NCI-H1105 (cell line): Measurements from ENCODE around the gene RNF112.

Experiments used
- DNase-seq: peaks from one replicate; lab custom pipeline; 2025; lab: John Stamatoyannopoulos, UW

RNF112 gene

GRCh38 chr17:19388791-19389785, 21.9 kb upstream of the RNF112 start:
- DNase-seq, result no peak

- DNase-seq, result no peak
Observed at GRCh38 chr17:19390951-19391350, 20.1 kb upstream of the RNF112 start.

DNA sequence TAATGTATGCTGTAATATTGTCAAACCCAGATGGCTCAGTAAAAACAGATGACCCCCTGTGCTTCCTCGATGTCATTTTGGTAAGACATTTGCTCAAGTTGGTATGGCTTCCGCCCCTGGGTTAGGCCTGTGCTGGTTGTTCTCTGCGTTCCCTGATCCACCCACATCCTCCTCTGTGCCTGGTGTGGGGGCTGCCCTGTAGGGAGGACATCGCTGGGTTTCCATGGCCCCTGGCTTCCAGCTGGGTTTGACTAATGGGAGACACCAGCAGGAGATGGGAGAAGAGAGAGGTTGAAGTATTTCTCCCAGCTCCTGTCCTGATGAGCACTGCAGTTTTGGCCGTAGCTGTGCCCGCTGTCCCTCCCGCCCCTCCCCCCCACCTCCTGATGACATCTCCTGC, 19.6 kb upstream of the RNF112 start:
- DNase-seq, result no peak

- no peak for DNase-seq
Observed at GRCh38 chr17:19392303-19392702, 18.7 kb upstream of the RNF112 start.

- DNase-seq, result no peak
Observed at GRCh38 chr17:19397556-19398041, 13.4 kb upstream of the RNF112 start.

DNA sequence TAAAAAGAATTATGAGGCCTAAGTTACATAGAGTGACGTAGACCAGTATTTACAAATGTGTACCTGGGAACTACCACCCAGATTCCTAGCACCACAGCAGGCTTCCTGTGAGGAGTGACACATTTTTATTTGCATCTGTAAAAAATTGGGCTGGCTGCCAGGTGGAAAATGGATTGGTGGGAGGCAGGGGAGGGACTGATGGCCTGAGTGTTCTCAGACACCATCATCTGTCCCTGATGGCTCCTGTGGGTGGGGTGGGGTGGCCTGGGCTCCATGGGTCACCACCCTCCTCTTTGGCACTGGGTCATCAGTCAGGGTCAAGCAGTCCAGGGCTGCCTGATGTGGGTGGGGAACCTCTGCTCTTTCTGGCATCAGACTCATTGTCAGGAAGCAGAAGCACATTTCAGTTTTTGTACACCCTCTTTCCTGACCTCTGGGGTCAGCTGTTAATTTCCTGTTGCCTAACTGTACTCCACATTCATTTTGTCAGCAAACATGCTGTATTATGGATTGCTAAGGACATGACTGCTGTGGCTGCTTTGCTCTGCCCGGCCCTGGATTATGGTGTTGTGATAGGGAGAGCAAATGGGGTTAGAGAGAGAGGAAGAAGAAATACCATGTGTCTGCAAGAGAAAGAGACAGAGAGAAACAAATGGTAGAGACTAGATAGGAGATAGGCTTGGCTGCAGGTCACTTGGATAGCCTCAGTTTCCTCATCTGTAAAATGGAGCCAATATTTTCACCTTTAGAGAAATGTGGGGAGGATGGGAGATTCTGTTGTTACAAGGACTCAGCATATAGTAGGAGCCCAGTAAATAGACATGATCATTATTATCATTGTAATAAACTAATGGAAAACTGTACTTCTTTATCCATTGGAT, 12.5 kb upstream of the RNF112 start:
- DNase-seq, result no peak

DNA sequence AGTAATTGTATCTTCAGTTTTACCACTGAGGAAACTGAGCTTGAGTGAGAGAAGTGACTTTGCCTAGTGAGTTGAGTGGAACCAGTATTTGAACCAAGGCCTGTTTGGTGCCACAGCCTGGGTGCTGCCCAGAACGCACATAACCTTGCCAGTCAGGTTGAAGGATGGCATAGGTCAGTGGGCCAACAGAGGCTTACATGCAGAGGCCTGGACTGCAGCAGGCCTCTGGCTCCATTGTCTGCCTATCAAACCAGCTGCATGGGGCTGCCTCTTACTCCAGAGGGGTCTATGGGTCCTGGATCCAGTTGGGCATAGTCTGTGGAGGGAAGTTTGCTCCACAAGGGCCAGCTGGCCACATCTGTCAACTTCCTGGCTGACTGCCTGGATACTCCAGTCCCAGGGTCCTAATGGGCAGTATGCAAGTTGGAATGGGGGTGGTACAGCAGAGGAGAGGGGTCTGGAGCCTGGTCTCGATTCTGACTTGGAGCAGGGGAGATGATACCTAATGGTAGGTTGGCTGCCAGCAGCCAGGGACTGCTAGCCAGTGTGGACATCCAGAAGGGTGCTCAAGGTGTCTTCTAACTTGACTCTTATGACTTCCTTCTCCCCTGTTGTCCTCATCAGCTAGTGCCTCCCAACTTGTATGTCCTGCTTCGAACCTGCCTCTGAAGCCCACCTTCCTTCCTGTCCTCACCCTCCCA, 11.1 kb upstream of the RNF112 start:
- no peak for DNase-seq

DNA sequence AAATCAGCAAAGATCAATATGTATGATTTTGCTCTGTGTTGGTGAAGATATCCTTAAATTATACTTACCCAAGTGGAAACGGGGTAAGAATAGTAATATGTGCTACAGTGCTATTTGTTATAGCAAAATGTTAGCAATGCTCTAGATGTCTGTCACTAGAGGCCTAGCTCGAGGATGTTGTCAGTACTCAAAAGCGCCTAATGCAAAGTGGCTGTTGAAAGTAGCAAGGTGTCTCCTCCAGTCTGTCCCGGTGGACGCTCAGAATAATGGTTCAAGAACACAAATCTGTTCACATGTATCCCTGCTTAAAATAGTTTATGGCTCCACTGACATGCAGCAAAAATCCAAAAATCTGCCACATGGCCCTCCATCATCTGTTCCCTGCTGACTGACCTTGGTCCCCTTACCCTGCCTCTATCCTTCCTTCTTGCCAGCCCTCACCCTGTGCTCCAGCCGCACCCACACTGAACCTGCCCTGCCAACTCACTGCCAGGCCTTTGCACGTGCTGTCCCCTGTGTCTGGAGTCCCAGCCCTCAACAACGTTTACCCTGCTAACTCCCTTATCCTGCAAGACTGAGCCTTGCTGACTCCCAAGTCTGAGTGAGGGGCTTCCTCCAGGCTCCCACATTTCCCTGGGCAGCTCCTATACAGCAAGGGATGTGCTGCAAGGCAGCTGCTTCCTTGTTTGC, 9.6 kb upstream of the RNF112 start:
- DNase-seq, result no peak

DNA sequence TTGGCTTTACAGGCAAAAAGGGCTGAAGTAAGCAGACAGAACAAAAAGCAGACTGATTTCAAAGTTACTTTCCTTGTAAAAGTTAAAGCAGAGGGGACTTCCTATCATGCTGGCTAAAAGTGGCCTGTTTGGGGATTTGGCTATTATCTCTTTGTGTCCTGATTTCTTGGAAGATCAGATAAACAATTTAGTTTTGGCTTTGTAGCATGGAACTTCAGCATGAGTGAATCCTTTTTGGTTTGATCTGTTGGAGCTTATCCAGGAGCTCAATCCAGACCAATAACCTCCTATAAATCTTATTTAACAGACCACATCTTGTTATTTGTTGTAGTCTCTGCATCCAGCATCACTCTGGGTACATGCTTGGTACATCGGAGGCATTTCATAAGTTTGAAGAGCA, 8.9 kb upstream of the RNF112 start:
- DNase-seq, result no peak

DNA sequence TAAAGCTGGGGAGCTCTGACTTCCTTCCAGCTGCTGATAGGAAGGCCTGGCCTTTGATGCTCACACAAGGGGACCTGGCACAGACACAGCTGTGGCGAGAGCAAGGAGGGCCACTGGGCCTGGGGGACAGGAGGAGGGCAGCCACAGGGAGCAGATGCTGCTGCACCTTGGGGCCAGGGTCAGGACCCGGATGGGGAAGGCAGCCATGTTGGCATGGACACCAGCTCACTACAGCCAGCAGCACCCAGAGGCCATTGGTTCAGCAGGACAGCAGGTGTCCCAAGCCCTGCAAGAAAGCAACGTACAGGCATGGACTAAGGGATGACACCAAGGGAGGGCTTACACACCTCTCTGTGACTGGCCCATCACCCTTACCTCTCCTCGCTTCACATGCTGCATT, 8.0 kb upstream of the RNF112 start:
- DNase-seq, result no peak

GRCh38 chr17:19404264-19404663, 6.8 kb upstream of the RNF112 start:
- DNase-seq, result no peak

DNA sequence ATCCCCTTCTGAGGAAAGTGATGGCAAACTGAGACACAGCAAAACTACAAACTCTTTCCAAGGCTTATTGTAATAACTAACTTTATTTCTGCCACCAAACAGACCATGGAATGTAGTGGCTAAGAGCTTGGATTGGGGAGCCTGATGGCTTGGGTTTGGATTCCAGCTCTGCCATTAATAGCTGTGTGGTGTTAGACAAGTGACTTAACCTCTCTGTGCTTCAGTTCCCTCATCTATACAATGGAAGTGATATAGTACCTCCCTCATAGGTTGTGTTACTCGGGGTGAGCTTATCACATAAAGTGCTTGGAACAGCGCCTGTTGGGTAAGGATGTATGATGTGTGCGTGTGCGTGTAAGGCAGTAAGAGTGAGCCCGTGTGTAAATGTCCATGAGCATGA, 5.9 kb upstream of the RNF112 start:
- DNase-seq, result no peak

DNA sequence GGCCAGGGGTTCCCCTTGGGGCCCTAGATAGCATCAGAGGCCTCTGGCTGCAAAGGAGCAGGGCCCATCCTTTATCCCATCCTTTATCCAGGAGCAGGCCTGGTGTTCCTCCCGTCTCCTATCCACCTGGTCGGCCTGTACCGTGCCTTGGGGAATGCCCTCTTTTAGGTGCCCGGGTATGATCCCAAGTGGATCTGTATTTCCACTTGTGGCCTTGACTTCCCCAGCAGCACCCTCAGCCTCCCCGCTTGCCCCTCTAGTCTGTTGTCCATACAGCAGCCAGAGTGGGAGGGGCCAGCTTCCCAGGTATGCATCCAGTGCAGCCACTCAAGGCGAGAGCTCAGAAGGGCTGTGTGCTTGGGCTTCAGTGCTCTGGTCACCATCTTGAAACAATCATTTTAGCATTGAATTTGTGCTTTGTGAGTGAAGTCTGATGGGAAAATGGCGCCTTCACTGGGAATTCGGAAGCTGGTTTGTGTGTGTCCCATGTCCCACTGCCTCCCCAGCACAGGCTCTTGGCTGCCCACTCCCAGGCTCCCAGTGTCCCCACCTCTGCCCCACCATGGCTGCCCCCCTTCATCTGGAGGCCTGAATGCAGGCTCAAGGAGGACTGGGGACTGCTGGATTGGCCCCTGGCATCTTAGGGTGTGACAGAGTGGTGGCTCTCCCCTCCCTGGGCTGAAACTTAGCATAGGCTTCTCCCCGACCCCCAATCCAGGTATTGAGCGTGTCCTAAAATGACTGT, 3.3 kb upstream of the RNF112 start:
- no peak for DNase-seq

GRCh38 chr17:19408346-19408710, 2.7 kb upstream of the RNF112 start:
- no peak for DNase-seq

DNA sequence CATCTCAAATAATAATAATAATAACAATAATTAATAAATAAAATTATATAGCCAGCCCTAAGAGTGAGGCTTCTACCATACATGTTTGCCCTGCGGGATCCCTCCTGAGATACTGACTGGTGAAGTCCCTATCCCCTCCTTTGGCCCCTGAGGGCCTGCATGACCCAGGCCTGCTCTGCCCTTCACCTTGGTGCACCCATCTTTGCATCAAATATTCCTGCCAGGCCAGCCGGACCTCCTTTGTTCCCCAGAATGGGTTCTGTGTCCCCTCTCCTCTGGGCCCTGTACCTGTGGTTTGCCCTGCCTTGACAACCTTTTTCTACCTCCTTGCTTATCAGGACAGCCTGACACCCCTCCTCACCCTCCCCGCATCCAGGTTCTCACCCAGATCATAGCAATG, 2.0 kb upstream of the RNF112 start:
- DNase-seq, result no peak

DNA sequence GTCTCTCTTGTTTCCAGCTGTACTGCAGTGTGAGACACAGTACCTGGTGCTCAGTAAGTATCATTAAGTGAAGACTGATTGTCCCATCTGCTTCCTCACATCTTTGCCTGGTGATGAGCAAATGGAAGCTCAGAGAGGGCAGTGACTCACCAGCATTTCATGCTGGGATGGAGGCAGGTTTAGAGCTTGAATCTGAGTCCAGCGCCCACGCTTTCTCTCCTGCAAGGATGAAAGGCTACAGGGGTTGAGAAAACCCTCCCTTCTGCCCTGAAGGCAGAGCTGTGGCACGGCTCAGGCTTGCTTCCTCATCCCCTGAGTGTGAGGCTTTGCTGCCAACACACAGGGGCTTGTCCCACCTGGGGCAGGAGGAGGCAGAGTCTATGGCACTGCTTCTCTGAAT, 1.5 kb upstream of the RNF112 start:
- no peak for DNase-seq

- no peak for DNase-seq
Observed at GRCh38 chr17:19410091-19410490, 941 bp upstream of the RNF112 start.

DNA sequence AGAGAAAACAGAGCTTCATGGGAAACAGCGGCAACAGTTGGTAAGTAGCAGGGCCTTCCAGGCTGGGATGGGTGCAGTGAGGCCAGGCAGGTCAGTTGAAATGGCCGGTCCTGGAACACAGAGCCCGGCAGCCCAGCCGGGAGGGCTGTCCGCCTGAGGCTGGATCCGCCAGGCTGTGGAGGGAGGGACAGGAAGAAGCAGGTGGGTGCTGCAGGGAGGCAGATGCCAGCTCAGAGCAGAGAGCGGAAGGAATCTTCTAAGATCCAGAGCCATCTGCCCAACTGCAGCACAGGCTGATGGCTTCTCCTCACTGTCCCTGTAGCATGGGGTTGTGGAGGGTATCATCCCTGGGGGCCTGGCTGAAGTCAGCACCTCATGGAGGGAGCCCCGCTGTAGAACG, 599 bp downstream of the RNF112 start:
- DNase-seq, result no peak

DNA sequence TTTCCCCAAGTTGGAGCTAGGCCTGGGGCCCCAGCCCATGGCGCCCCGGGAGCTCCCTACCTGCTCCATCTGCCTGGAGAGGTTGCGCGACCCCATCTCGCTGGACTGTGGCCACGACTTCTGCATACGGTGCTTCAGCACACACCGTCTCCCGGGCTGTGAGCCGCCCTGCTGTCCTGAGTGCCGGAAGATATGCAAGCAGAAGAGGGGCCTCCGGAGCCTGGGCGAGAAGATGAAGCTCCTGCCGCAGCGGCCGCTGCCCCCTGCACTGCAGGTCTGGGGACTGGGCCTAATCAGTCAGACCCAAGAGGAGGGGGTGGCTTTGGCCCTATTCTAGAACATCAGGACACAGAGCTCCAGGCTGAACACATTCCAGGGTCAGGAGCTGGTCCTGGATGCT, 1.5 kb downstream of the RNF112 start:
- no peak for DNase-seq

DNA sequence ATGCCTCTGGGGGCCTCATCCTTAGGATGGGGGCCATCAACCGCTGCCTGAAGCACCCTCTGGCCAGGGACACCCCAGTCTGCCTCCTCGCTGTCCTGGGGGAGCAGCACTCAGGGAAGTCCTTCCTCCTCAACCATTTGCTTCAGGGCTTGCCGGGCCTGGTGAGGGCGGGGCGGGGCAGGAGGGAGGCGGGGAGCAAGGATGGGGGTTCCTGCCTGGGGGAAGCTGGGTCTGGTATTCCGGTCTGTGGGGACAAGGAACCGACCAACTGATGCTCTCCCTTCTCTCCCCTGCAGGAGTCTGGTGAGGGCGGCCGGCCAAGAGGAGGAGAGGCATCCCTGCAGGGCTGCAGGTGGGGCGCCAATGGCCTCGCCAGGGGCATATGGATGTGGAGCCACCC, 2.0 kb downstream of the RNF112 start:
- DNase-seq, result no peak

GRCh38 chr17:19413761-19414160, 2.7 kb downstream of the RNF112 start:
- DNase-seq, result no peak
